Activated T-helper 1 cell treated with anti-CD3 and anti-CD28 coated beads, Interleukin-2, amount 50 U/mL, for 16 hours (primary cell): ENCODE results near the gene SPATA31E1.

Experiments
- DNase-seq, 2 donors: peaks; one replicate each; pipeline ENCODE4 v3.0.0-alpha.2; 2020; ENCODE audit warnings: low read depth in 1 of 2, low spot score in 1 of 2

SPATA31E1 gene

DNA sequence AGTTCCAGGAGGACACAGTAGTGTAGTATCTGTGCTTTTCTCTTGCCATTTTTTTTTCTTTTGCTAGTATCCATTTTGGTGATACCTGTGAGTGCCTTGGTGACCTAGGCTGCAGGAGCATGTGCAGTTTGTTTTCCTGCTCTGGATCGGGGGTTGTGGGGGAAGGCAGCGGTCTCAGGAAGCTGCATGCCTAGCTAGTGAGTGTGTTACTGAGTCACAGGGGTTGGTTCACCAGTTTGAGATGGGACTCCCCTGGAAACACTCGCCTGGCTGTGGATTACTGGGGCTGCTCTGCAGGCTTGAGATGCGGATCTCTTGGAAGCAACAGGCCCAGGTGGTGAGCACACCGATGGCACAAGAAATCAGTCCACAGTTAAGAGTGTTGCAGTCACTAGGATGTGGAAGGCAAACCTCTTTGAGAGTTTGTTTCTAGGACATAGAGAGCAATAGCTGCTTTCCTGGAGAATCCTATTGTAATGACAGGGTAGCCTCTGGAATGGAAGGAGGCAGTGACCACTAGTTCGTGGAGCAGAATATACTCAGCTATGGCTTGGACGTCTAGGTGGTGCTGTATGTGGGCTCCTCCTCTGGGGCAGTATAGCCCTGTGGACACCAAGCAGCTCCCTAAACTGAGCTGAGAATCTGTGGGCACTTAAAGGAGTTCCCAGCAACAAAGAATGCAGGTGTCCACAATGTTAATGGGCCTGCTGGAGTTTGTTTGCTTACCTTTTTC lies 20.0 kb upstream of the SPATA31E1 start:
- no peak for DNase-seq

DNA sequence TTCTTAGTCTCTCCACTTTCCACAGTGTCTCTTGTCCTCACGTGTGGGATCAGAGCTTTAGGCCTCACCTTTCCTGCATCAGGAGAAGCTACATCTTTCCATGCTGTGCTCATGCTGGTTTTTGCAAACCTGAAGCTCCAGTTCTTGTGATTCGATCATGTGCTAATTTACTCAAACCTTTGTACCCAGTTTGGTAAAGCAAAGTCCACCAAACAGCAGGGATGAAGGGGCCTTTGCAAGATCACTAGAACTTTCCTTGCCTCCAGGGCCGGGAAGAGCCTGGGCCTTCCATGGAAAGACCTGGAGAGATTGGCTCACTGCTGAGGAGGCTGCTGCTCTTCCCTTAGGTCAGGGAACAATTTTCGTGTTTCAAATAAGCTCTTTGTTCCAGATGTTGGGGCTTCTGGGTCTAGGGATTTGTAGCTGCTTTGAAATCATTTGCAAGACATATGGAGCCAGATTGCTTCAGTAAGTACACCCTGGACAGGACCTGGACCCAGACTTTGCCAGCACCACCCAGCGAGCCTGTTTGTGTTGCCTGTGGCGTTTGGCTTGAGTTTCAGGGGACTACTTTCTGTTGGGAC lies 18.7 kb upstream of the SPATA31E1 start:
- no peak for DNase-seq

DNA sequence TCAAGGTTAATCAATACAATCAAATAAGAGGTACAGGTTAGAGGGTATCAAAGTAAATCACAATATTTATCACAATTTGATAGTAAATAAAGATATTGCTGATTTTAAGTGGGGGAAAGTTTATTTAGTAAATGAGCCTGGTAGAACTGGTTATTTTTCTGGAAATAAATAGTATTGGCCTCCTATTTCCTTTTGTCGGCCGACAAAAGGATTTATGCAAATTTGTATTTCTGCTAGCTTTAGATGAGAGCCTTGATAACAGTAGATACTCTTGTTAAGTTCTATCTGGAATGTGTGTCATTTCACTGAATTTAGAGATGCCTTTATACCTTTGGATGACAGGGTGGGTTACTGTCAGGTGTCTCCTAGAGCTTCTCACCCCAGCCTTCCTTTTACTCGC lies 17.8 kb upstream of the SPATA31E1 start:
- DNase-seq: no peak

DNA sequence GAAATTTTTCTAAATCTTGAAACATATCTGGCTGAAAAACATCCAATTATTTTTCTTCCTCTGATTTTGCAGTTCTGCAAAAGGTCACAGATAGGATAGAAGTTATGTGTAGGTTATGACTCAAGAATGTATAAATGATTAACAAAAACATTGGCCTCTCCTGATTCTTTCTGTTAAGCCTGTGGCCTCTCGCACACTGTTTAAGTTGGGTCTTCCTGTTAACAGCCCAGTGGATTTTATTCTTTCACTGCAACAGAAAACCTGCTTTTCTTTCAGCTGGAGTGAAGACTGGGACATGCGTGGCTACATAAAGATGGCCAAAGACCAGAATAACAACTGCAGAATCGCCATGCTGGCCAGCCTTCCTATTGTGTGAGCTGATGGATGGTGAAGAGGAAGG lies 17.1 kb upstream of the SPATA31E1 start:
- no peak for DNase-seq

DNA sequence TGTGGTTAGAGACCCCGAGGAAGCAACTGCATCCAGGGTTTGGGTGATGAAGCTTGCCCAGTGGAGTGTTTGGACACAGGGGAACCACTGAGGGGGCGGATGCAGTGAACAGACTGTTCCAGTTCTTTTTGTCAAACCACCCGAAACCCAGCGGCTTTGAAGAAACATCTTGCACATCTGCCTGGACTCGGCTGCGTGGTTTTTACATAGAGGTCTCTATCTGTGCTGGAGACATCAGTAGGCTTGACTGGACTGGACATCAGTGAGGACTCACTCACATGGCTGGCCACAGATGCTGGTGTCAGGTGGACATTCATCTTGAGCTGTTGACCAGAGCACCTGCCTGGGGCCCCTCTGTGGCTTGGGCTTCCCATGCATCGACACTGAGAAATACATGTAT lies 15.3 kb upstream of the SPATA31E1 start:
- DNase-seq: no peak

DNA sequence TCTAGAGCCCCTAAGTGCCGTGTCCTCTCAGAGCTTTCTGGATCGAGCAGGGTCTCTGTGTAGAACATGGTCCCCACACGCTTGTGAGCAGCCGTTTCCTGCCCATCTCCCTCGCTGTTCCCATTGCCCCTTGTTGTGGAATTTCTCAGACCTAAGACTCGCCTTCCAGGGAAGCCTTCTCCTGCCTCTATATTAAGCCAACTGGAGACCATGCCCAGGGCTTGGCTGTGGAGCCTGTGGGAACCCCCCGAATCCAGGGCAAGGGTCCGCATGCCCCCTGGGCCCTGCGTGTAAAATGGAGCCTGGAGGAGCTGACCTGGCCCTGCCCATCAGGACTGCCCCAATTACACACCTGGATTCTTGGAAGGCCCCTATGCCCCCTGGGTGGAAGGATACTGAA lies 14.5 kb upstream of the SPATA31E1 start:
- no peak for DNase-seq

DNA sequence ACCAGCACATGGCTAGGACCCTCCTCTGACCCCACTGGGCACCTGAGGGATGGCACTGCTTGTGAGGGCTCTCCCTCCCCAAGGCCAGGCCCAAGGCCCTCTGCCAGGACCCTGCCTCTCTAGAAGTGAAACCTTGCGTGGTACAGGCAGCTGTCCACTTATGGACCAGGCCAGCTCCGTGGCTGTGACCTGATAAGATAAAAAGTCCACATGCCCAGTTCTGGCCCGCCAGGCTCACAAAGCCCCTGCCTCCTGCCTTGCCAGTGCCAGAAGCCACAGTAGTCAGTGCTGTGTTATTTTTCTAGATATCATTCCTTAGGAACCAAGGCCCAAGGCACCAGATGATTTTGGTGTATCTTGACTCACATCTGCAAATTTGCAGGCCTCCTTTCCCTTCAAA lies 14.0 kb upstream of the SPATA31E1 start:
- no peak for DNase-seq

DNA sequence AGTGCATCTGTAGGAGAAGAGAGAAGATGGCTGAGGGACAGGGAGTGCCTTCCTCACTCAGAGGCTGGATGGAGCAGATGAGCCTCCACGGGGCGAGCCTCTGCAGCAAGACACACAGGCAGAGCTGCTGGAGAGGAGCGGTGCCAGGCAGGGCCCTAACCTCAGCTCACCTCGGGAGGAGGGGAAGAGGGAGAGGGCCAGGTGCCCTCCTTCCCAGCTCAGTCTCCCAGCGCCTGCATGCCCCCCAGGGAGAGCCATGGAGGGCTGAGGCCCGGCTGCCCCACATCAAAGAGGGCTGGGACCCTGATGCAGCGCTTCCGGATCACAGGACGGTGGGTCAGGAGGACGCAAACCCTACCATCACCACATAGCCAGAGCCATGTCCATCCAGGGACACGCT lies 13.6 kb upstream of the SPATA31E1 start:
- no peak for DNase-seq

DNA sequence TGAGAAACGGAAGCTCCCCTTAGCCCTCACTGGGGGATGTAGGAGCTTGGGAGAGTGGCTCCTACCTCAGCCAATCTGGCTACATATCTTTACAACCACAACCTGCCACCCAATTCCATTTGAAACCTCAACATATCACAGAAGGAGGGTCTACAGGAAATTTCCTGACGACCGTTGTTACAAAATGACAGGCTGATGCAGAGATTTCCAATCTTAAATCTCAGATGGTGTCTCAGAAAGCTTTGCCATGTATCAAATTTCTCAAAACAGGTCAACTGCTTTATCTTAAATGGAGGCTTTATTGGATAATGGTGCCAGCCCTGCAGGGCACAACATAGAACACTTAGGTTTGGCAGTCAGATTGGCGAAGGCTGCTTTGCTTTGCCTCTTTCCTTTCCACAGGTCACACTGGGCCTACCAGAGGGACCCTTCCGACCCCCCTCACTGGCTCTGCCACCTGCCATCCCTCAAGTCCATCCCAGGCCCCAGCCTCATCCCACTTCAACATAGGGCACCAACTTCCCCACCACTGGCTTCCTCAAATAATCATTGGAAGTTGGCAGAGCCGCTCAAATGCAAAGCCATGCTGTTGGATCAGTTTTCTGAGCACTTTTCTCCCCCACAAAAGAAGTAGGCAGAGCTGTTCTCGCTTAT lies 11.1 kb upstream of the SPATA31E1 start:
- DNase-seq: no peak

DNA sequence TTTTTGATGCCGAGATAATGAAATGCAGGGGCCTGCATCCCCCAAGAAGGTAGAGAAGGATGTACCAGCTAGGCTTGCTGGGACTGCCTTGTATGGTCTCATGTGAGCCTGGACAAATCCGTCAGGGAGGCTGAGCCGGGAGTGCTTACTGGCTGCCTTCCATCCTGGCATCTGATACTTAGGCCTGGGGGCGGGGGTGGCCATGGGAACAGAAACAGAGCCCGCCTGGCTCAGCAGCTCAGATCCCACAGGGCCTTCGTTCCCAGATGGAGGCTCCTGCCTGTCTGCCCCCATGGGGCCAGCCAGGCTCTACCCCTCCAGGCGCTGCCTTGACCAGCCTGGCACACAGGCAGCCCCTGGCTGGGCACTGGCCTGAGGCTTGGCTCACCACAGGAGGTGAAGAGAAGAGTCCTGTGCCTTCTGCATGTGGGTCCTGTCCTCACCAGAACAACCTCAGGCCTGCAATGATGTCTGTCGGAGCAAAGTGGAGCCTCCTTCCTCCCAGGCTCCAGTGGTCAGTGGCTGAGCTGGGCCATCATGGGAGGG lies 10.5 kb upstream of the SPATA31E1 start:
- DNase-seq: no peak

DNA sequence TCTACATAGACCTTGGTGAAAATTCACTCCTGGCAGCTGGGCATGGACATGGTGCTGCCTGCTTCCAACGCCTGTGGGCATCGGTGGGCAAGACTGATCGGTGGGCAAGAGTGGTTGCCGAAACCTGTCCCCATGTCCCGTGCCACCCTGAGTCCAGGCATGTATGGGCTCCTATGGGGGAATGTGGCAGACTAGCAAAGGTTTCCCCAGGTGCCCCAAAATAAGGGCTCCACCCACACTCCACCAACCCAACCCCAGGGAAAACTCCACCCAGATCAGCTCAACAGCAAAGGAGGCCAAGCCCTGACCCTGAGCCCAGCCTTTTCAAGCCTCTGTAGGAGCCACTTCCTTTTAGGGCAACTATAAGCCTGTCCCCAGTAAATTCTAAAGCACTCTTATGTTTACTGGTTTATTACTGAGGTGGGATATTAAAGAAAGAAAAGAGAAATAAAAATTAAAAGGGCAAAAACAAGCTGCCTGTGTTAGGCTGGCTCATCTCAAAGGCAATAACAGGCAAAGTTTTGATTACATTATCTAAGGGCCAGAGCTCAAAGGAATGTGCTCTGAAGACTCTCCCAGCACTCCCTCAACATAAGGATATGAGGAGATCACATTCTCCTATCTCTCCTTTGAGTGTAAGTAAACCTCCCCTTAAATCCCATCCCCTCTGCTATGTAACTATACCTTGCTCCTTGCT lies 8.9 kb upstream of the SPATA31E1 start:
- no peak for DNase-seq

DNA sequence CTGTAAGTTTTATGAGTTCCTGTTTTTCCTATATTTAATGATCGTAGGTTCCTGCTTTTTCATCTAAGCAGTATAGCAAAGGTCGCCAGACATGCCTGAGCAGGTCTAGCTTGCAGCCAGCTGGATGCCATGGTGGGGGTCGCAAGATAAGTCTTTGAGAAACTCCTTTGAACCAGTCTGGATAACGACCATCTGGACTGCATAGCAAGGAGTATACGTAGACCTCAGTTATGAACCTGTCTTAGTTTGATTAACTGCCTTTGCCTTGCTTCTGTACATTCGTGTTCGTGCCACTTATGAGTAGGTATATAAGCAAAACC lies 8.4 kb upstream of the SPATA31E1 start:
- no peak for DNase-seq

DNA sequence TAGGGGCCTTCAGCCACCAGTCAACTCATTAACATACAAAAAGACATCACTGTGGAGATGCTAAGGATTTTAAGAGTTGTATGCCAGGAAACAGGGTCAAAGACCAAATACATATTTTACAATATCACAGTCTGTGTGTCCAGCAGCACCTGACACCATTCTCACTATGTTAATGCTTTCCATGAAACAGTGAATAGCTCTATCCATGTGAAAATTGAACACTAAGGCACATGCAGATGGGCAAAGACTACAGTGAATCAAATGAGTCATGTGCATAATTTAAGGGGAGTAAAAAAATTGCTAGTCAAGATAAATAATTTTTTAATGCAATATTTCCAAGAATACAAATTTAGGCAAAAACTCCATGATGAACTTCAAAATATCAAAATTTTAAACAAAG lies 7.6 kb upstream of the SPATA31E1 start:
- DNase-seq: no peak

DNA sequence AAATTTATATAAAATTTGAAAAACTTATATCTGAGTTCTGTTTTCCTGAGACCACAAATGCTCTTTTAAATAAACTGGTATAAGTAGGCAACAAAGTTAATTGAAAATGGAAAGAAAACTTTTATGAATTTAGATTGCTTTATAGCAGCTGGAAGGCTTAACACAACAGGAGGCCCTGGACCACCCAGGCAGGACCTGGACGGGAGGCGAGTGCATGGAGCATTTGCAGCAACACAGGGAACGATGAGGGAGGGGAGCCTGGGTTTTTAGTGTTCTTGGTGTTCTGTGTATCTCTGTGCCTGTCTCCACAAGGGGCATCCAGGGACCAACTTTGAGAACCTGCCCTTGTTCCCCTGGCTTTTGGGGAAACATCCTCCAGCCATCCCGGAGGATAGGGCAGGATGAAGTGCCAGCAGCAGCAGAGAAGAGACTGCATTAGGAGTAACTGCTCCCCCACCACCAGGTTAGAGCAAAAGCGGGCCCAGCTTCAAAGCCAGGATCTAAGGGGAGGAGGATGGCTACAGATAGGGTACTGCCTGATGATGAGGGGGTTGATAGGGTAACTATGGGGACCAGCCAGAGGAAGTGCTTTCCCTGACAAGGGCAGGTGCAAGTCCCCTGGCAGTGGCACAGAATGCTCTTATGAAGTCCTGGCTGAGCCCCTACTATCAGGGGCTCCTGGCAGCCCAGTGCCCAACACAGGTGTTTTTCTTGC lies 6.7 kb upstream of the SPATA31E1 start:
- no peak for DNase-seq

DNA sequence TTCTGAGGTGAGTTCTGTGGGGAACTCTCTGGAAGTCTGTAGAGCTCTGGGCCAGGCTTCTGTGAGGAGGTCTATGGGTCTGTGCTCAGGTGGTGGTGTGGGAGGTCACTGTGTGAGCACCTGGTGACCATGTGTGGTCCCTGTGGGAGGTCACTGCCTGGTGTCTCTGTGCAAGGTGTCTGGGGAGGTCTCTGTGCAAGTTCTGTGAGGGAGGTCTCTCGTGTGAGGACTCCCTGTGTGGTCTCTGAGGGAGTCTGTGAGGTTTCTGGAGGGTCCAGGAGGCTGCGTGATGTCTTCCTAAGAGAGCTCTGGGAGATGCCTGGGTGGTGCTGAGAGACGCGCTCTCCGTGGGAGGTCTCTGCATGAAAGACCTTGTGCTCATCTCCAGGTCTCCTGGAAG lies 6.0 kb upstream of the SPATA31E1 start:
- no peak for DNase-seq

DNA sequence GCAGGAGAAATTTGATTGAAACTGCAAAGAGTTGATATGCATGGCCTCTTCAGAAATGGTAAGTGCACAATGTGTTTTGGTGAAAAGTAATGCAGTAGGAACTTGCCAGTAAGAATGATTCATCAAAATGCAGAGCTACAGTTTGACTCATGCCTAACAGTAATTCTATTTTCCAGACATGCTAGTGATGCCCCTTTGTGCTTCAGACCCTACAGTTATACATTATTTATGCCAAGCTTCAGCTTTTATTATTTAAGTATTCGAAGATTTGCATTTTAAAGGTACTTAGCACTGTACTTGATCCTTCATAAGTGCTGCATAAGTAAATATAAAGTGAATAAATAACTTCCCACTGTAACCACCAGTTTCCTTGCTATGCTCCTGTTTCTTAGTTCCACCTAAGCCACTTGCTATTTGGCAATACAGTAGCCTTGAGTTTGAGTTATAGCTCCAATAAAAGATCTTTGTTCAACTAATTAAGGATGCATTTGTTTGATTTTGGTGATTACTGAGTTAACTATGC lies 3.6 kb upstream of the SPATA31E1 start:
- DNase-seq: no peak

DNA sequence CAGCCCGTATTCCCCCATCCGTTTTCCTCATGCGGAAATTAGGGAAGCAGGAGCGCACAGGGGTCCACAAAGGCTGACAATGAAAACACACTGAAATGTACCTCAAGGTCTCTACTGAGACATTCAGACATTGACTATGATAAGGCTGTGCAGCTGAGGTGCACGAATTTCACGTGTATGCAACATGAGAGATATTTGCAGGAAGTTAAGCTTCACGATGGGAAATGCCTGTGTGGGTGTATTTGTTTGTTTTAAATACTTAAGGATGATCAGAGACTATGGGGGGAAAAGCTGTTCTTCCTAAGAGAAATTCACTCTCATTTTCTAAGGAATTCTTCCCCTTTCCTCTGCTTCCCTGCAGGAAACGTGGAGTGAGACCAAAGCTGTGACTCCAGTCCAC lies 2.6 kb upstream of the SPATA31E1 start:
- DNase-seq: no peak

DNA sequence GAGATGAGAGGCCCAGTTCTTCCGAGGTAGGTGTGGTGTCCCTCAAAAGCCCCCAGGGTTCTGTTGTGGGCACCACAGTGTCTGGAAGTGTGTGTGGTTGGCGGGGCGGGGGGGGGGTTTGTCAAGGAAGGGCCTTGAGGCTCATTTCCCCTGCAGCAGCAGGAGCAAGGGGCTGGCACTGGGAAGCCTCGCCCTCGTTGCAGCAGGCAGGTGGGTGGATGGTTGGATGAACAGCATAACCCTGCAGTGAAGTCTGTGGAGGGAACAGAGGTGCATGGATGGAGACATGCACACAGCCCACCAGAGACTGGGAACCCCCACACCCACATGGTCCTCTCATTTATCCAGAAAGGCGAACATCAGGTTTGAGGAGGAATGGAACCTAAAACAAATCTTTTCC lies 2.0 kb upstream of the SPATA31E1 start:
- DNase-seq: no peak

DNA sequence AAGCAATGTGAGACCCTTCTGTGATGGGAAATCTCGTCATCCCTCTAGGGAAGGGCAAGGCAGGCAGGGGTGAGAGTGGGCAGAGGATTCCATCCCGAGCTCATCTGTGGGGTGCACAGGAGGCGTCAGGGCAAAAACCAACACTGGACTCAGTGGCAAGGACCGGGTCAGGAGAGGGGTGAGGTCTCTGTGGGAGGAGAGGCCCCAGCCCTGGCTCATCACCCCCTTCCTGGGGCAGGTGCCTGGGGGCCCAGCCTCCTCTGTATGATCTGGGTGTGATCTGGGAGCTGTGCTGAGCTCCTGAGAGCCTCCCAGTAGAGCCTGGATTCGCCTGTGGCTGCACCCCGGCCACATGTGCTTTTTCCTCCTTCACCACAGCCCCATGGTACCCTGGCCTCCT lies 597 bp downstream of the SPATA31E1 start:
- DNase-seq: no peak

DNA sequence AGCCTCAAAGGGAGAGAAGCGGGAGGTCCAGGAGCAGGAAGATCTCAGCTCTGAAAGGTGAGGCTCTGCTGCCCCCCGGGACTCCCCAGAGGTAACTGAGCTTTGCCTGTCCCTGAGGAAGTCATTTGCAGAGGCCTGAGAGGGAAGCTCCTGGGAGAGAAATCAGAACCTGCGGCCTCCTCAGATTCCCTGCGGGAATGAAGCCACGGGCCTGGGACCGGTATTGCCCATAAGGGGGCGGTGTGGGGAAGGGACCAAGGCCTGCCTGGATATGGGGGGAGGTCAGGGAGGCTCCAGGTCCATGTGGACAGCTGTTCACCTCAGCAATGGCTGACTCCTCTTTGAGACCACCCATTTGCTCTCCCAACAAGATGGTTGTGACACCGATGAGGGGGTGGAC lies 1.3 kb downstream of the SPATA31E1 start:
- DNase-seq: no peak
